GM21381 (cell line): ENCODE measurements around the gene CCDC60.

Experiments
- ATAC-seq: cut with Tn5 transposase; IDR thresholded peaks from one replicate; pipeline ENCODE4 v1.9.1; 2021; ENCODE audit warnings: mild to moderate bottlenecking, moderate library complexity; ENCODE audit not compliant: unreplicated experiment

The CCDC60 gene

GRCh38 chr12:119381471-119382235, 47.1 kb downstream of the CCDC60 start:
- no peak for ATAC-seq

- ATAC-seq: no peak
Observed at GRCh38 chr12:119383206-119383605, 48.7 kb downstream of the CCDC60 start.

GRCh38 chr12:119384340-119384739, 49.8 kb downstream of the CCDC60 start:
- no peak for ATAC-seq

- ATAC-seq: no peak
Observed at GRCh38 chr12:119385659-119386058, 51.1 kb downstream of the CCDC60 start.

- no peak for ATAC-seq
Observed at GRCh38 chr12:119389687-119390086, 55.2 kb downstream of the CCDC60 start.

GRCh38 chr12:119391673-119392072, 57.1 kb downstream of the CCDC60 start:
- ATAC-seq: no peak

- no peak for ATAC-seq
Observed at GRCh38 chr12:119393677-119394076, 59.1 kb downstream of the CCDC60 start.

GRCh38 chr12:119397540-119397939, 63.0 kb downstream of the CCDC60 start:
- no peak for ATAC-seq

GRCh38 chr12:119398190-119398589, 63.7 kb downstream of the CCDC60 start:
- no peak for ATAC-seq

GRCh38 chr12:119399301-119399700, 64.8 kb downstream of the CCDC60 start:
- ATAC-seq: no peak

- no peak for ATAC-seq
Observed at GRCh38 chr12:119406308-119406707, 71.8 kb downstream of the CCDC60 start.

- ATAC-seq: no peak
Observed at GRCh38 chr12:119406811-119407210, 72.3 kb downstream of the CCDC60 start.

GRCh38 chr12:119409043-119409442, 74.5 kb downstream of the CCDC60 start:
- ATAC-seq: no peak

- ATAC-seq: no peak
Observed at GRCh38 chr12:119410396-119410795, 75.9 kb downstream of the CCDC60 start.

GRCh38 chr12:119412306-119412705, 77.8 kb downstream of the CCDC60 start:
- no peak for ATAC-seq

GRCh38 chr12:119412811-119413794, 78.6 kb downstream of the CCDC60 start:
- no peak for ATAC-seq

- no peak for ATAC-seq
Observed at GRCh38 chr12:119415714-119416113, 81.2 kb downstream of the CCDC60 start.

- ATAC-seq: no peak
Observed at GRCh38 chr12:119417440-119417839, 82.9 kb downstream of the CCDC60 start.

- no peak for ATAC-seq
Observed at GRCh38 chr12:119419381-119419780, 84.9 kb downstream of the CCDC60 start.

- no peak for ATAC-seq
Observed at GRCh38 chr12:119423285-119423684, 88.8 kb downstream of the CCDC60 start.

- no peak for ATAC-seq
Observed at GRCh38 chr12:119425623-119426022, 91.1 kb downstream of the CCDC60 start.

GRCh38 chr12:119431151-119431550, 96.6 kb downstream of the CCDC60 start:
- ATAC-seq: no peak
